ENCODE results near the gene BPTF.
"Not testable (repeated sequence)": the region's sequence is repeated elsewhere in the genome, so short reads cannot be mapped to it uniquely, and the experiment has no call there.

BPTF gene

GRCh38 chr17:67980456-67980855 is 155.2 kb downstream of the BPTF start:
- Histone ChIP-seq H3K27ac (ENCODE audit: low read depth, low read length) (no peak overlapping the region), H3K27me3 (ENCODE audit: control insufficient read depth in 1 of 2, insufficient read depth in 2 of 2, low read length in 2 of 2) (no peaks in the 10 kb centered on the region), H3K9ac (ENCODE audit: low read length) (no peak overlapping the region), H3K4me3 (ENCODE audit: low read depth in 1 of 2, low read length in 2 of 2) (no peak overlapping the region), H3K36me3 (ENCODE audit: insufficient read depth, low read length) (no peaks in the 10 kb centered on the region), H3K9me3 (ENCODE audit: low read length) (no peaks in the 10 kb centered on the region), H3K4me1 (ENCODE audit: insufficient read depth, low read length) (no peaks in the 10 kb centered on the region)

DNA sequence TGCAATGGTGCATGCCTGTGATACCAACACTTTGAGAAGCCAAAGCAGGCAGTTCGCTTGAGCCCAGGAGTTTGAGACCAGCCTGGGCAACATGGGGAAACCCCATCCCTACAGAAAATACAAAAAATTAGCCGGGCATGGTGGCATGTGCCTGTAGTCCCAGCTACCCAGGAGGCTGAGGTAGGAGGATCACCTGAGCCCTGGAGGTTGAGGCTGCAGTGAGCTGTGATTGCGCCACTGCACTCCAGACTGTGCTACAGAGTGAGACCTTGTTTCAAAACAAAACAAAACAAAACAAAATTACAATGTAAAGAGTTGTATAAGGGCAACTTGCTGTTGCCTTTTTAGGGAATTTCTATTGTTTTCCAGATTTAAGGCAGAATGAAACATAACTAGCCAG is 155.6 kb downstream of the BPTF start:
- H3K4me1 ChIP-seq (ENCODE audit: insufficient read depth, low read length); H3K4me3 ChIP-seq (ENCODE audit: low read depth in 1 of 2, low read length in 2 of 2); H3K9me3 ChIP-seq (ENCODE audit: low read length); H3K27me3 ChIP-seq (ENCODE audit: control insufficient read depth in 1 of 2, insufficient read depth in 2 of 2, low read length in 2 of 2); H3K36me3 ChIP-seq (ENCODE audit: insufficient read depth, low read length); H3K9ac ChIP-seq (ENCODE audit: low read length); H3K27ac ChIP-seq (ENCODE audit: low read depth, low read length): not testable (repeated sequence)

DNA sequence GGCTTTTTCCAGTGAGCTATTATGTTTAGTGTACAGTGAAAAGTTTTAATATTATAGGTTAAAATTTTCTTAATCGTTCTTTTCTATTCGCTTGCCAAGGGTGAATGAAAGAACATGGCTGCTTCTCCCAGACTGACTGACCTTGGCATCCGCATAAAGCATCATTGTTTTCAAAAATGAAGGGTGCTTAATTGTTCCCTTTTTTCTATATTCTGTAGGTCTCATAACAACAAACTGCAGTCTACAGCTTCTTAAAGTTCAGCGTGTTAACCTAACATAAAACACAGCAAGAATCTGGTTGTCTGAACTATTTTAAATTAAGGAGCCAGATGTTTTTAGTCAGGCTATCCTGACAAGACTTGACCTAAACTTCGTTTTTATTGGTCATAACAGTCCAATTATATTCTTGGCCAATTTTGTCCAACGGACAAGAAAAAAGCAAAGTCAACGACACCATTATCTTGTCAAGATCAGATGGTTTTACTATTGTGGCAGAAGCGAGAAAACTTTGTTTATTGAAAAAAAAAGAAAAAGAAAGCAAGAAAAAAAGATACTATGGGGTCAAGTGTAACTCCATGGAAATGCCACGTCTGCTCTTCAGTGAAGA is 156.8 kb downstream of the BPTF start:
- H3K4me1 ChIP-seq (ENCODE audit: insufficient read depth, low read length): no peaks in the 10 kb centered on the region
- H3K9me3 ChIP-seq (ENCODE audit: low read length): no peaks in the 10 kb centered on the region
- no peak overlapping the region for H3K27ac ChIP-seq (ENCODE audit: low read depth, low read length)
- H3K9ac ChIP-seq (ENCODE audit: low read length): no peak overlapping the region
- H3K4me3 ChIP-seq (ENCODE audit: low read depth in 1 of 2, low read length in 2 of 2): no peak overlapping the region
- H3K27me3 ChIP-seq (ENCODE audit: control insufficient read depth in 1 of 2, insufficient read depth in 2 of 2, low read length in 2 of 2): no peaks in the 10 kb centered on the region
- H3K36me3 ChIP-seq (ENCODE audit: insufficient read depth, low read length): no peaks in the 10 kb centered on the region

- Histone ChIP-seq H3K9ac (ENCODE audit: low read length) (no peak overlapping the region), H3K36me3 (ENCODE audit: insufficient read depth, low read length) (no peaks in the 10 kb centered on the region), H3K27ac (ENCODE audit: low read depth, low read length) (no peak overlapping the region), H3K4me1 (ENCODE audit: insufficient read depth, low read length) (no peaks in the 10 kb centered on the region), H3K4me3 (ENCODE audit: low read depth in 1 of 2, low read length in 2 of 2) (no peak overlapping the region), H3K27me3 (ENCODE audit: control insufficient read depth in 1 of 2, insufficient read depth in 2 of 2, low read length in 2 of 2) (no peaks in the 10 kb centered on the region), H3K9me3 (ENCODE audit: low read length) (no peaks in the 10 kb centered on the region)
These were observed 157.5 kb downstream of the BPTF start for GRCh38 chr17:67982686-67983382.

DNA sequence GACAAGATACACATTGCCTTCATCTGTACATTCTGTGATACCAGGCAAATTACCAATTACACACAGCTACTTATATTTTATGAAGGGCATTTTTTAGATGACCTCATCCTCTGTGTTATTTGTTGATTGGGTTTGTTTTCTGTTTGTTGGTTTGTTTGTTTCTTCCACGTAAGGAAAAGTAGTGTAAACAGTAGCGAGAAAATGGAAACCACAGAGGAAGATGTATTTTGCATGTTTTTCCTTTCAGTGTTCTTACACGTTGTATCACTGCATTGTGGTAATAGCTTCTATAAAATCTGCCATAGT is 158.0 kb downstream of the BPTF start:
- Histone ChIP-seq H3K4me3 (ENCODE audit: low read depth in 1 of 2, low read length in 2 of 2) (no peak overlapping the region), H3K9me3 (ENCODE audit: low read length) (no peaks in the 10 kb centered on the region), H3K4me1 (ENCODE audit: insufficient read depth, low read length) (no peaks in the 10 kb centered on the region), H3K9ac (ENCODE audit: low read length) (no peak overlapping the region), H3K27ac (ENCODE audit: low read depth, low read length) (no peak overlapping the region), H3K36me3 (ENCODE audit: insufficient read depth, low read length) (no peaks in the 10 kb centered on the region), H3K27me3 (ENCODE audit: control insufficient read depth in 1 of 2, insufficient read depth in 2 of 2, low read length in 2 of 2) (no peaks in the 10 kb centered on the region)

- H3K27ac ChIP-seq (ENCODE audit: low read depth, low read length): no peak overlapping the region
These were observed 165.6 kb downstream of the BPTF start for GRCh38 chr17:67990909-67991308.

GRCh38 chr17:67992548-67993152 is 167.3 kb downstream of the BPTF start:
- Histone ChIP-seq H3K4me1 (ENCODE audit: insufficient read depth, low read length) (peaks cover 9% of the 10 kb centered on the region), H3K27ac (ENCODE audit: low read depth, low read length) (peak overlapping the region; percentile 84), H3K9ac (ENCODE audit: low read length) (peak overlapping the region; percentile 73), H3K27me3 (ENCODE audit: control insufficient read depth in 1 of 2, insufficient read depth in 2 of 2, low read length in 2 of 2) (no peaks in the 10 kb centered on the region), H3K4me3 (ENCODE audit: low read depth in 1 of 2, low read length in 2 of 2) (peak overlapping the region; percentile 60 to 84), H3K9me3 (ENCODE audit: low read length) (no peaks in the 10 kb centered on the region), H3K36me3 (ENCODE audit: insufficient read depth, low read length) (no peaks in the 10 kb centered on the region)

More at GRCh38 chr17:67990909-67991308, 165.6 kb downstream of the BPTF start:
- Histone ChIP-seq H3K9me3 (ENCODE audit: low read length) (no peaks in the 10 kb centered on the region), H3K4me3 (ENCODE audit: low read depth in 1 of 2, low read length in 2 of 2) (no peak overlapping the region), H3K36me3 (ENCODE audit: insufficient read depth, low read length) (no peaks in the 10 kb centered on the region), H3K9ac (ENCODE audit: low read length) (no peak overlapping the region), H3K4me1 (ENCODE audit: insufficient read depth, low read length) (peaks cover 9% of the 10 kb centered on the region), H3K27me3 (ENCODE audit: control insufficient read depth in 1 of 2, insufficient read depth in 2 of 2, low read length in 2 of 2) (no peaks in the 10 kb centered on the region)

DNA sequence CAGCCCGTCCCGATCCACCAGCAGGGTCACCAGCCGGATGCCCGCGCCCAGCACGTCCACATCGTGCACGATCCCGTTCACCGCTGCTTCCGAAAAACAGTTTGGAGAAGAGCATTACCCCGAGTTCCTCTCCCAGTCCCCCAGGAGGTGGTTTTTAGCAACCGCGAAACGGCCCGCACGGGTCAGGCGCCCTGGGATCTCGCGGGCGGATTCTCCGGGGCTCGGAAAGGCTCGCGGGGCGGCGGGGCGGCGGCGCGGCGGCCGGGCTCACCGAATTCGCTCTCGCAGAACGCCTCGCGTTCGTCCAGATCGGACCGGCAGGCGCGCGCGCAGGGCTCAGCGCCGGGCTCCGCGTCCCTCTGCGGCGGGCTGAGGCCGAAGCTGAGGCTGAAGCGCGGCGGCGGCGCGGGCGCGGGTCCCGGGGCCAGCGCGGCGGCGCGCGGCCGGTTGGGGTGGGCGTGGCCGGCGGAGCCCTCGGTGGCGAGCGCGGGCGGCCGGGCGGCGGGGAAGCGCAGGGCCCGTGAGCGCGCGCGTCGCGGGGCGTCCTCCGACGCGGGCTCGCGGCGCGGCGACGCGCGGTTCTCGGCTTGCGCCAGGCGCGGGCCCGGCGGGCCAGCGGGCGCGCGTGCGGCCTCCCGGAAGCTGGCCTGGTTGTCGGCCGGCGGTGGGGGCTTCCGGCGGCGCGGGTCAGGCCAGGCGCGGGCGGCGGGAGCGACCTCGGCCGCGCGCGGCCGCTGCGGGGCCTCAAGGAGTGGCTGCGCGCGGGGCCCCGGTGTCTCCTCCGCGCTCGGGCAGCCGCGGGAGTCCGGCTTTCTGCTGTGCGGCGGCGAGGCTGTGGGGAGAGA is 168.1 kb downstream of the BPTF start:
- H3K27me3 ChIP-seq (ENCODE audit: control insufficient read depth in 1 of 2, insufficient read depth in 2 of 2, low read length in 2 of 2): no peaks in the 10 kb centered on the region

DNA sequence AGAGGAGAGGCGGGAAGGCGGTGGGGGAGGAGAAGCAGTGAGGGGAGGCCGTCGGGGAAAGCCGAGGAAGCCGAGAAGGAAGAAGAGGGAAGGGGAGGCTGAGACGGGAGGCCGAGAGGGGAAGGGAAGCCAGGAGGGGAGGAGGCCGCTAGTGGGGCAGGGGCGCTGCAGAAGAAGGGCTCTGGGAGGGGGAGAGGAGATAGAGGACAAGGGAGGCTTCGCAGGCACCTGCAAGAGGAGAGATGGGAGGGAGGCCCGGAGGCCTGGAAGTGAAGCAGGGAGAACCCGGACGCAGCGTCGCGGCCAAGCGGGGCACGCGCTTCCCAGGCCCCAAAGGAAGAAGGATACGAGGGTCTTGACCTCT is 168.7 kb downstream of the BPTF start:
- no peaks in the 10 kb centered on the region for H3K36me3 ChIP-seq (ENCODE audit: insufficient read depth, low read length)
- no peaks in the 10 kb centered on the region for H3K9me3 ChIP-seq (ENCODE audit: low read length)
- peak overlapping the region; percentile 37 to 75 for H3K4me3 ChIP-seq (ENCODE audit: low read depth in 1 of 2, low read length in 2 of 2)
- H3K27ac ChIP-seq (ENCODE audit: low read depth, low read length): peak overlapping the region; percentile 86
- H3K27me3 ChIP-seq (ENCODE audit: control insufficient read depth in 1 of 2, insufficient read depth in 2 of 2, low read length in 2 of 2): no peaks in the 10 kb centered on the region
- H3K4me1 ChIP-seq (ENCODE audit: insufficient read depth, low read length): peaks cover 9% of the 10 kb centered on the region
- H3K9ac ChIP-seq (ENCODE audit: low read length): peak overlapping the region; percentile 71

More for the DNA sequence above, 168.1 kb downstream of the BPTF start:
- H3K36me3 ChIP-seq (ENCODE audit: insufficient read depth, low read length): no peaks in the 10 kb centered on the region
- no peaks in the 10 kb centered on the region for H3K9me3 ChIP-seq (ENCODE audit: low read length)
- H3K4me1 ChIP-seq (ENCODE audit: insufficient read depth, low read length): peaks cover 9% of the 10 kb centered on the region
- peak overlapping the region; percentile 60 to 84 for H3K4me3 ChIP-seq (ENCODE audit: low read depth in 1 of 2, low read length in 2 of 2)
- H3K27ac ChIP-seq (ENCODE audit: low read depth, low read length): peak overlapping the region; percentile 86
- peak overlapping the region; percentile 73 for H3K9ac ChIP-seq (ENCODE audit: low read length)

GRCh38 chr17:67994817-67995569 is 169.7 kb downstream of the BPTF start:
- no peaks in the 10 kb centered on the region for H3K27me3 ChIP-seq (ENCODE audit: control insufficient read depth in 1 of 2, insufficient read depth in 2 of 2, low read length in 2 of 2)
- H3K4me3 ChIP-seq (ENCODE audit: low read depth in 1 of 2, low read length in 2 of 2): peak overlapping the region; percentile 34 to 76
- H3K36me3 ChIP-seq (ENCODE audit: insufficient read depth, low read length): no peaks in the 10 kb centered on the region
- H3K9me3 ChIP-seq (ENCODE audit: low read length): no peaks in the 10 kb centered on the region
- peaks cover 9% of the 10 kb centered on the region for H3K4me1 ChIP-seq (ENCODE audit: insufficient read depth, low read length)
- H3K9ac ChIP-seq (ENCODE audit: low read length): peak overlapping the region; percentile 35
- H3K27ac ChIP-seq (ENCODE audit: low read depth, low read length): peak overlapping the region; percentile 49

Data from muscle layer of colon (tissue), 2 donors.